HepG2 (cell line): Measurements from ENCODE around the gene THSD4. TPM values are rescaled to one million over a fixed set of nuclear protein-coding genes. Genes with fewer than 3 reads are reported as not detected.

Experiments
- ATAC-seq: fragments of 200-7000 bp; cut with Tn5 transposase; 3 replicates; pipeline ENCODE4 v1.9.1; 2020; ENCODE audit warnings: mild to moderate bottlenecking, moderate library complexity
- BruUV-seq: library from RNA; stranded (reverse); fragments of 400-500 nt; replicated peaks from 2 replicates; lab custom pipeline; 2021; lab: Mats Ljungman, UMichigan
- CTCF ChIA-PET: fragments of 300-600 bp; formaldehyde crosslinking; extraction: SDS; loops from one replicate; lab custom pipeline; 2021; ENCODE audit warnings: low total read pairs, inconsistent platforms, low intra/inter-chr PET ratio; lab: Yijun Ruan, JAX
- POLR2A ChIA-PET: fragments of 350-600 bp; sonication (Branson Sonifier 250); formaldehyde crosslinking; loops from one replicate; lab custom pipeline; 2020; ENCODE audit warnings: antibody characterized with exemption, inconsistent platforms; lab: Yijun Ruan, JAX
- DNase-seq: peaks from one replicate; pipeline ENCODE4 v3.0.0-alpha.2; 2015; ENCODE audit warnings: low spot score
- FAIRE-seq: peaks from 3 replicates; lab custom pipeline; 2011; peaks lifted over from hg19 to GRCh38; lab: Jason Lieb, UNC
- H2AFZ ChIP-seq: one replicate; pipeline ENCODE4 v1.6.1; 2011; ENCODE audit warnings: low read length, inconsistent platforms
- H3K27ac ChIP-seq: fragments of 300-600 bp; 3 replicates; pipeline ENCODE4 v1.8.0; 2011; ENCODE audit warnings: mixed run types, mild to moderate bottlenecking, mixed read lengths, low read length, inconsistent platforms; ENCODE audit not compliant: insufficient read depth; ENCODE audit errors: extremely low read length
- H3K27me3 ChIP-seq, 2 experiments: fragments of 200-600 bp in 1 of 2; 2 replicates in 1 of 2; 3 replicates in 1 of 2; pipeline versions ENCODE4 v1.6.0 to v1.8.0; 2011; ENCODE audit warnings: low read length in 2 of 2, mild to moderate bottlenecking in 2 of 2, moderate library complexity in 2 of 2, inconsistent platforms in 1 of 2; ENCODE audit not compliant: insufficient read depth in 2 of 2, control insufficient read depth in 1 of 2
- H3K36me3 ChIP-seq, 2 experiments: fragments of 200-600 bp in 1 of 2; replicated peaks in 1 of 2; 2 replicates in 1 of 2; 3 replicates in 1 of 2; pipeline versions ENCODE4 v1.5.1 to v1.8.0; 2011; ENCODE audit warnings: low read length in 2 of 2, inconsistent platforms in 1 of 2; ENCODE audit not compliant: insufficient read depth in 2 of 2, control insufficient read depth in 1 of 2
- H3K4me1 ChIP-seq: 2 replicates; pipeline ENCODE4 v1.5.1; 2012; ENCODE audit warnings: low read length, inconsistent platforms; ENCODE audit not compliant: insufficient read depth
- H3K4me2 ChIP-seq: 2 replicates; pipeline ENCODE4 v1.6.0; 2011; ENCODE audit warnings: low read depth, low read length, inconsistent platforms
- H3K4me3 ChIP-seq, 3 experiments: fragments of 200-600 bp in 1 of 3; sonication (generic), shearing (Covaris generic) in 1 of 3; replicated peaks in 1 of 3; 2 replicates each; pipeline ENCODE4 v1.5.1; 2011 to 2016; ENCODE audit warnings: low read length in 3 of 3, inconsistent platforms in 2 of 3, low read depth in 2 of 3, mild to moderate bottlenecking in 2 of 3, control low read depth in 1 of 3, mixed read lengths in 1 of 3; ENCODE audit not compliant: insufficient read depth in 1 of 3
- H3K79me2 ChIP-seq: one replicate; pipeline ENCODE4 v1.6.1; 2011; ENCODE audit warnings: low read length, inconsistent platforms; ENCODE audit not compliant: insufficient read depth
- H3K9ac ChIP-seq: 2 replicates; pipeline ENCODE4 v1.6.0; 2011; ENCODE audit warnings: mild to moderate bottlenecking, low read depth, low read length, inconsistent platforms; ENCODE audit not compliant: insufficient read depth
- H3K9me3 ChIP-seq: 2 replicates; pipeline ENCODE4 v1.5.1; 2012; ENCODE audit warnings: mild to moderate bottlenecking, low read length
- H4K20me1 ChIP-seq: 2 replicates; pipeline ENCODE4 v1.6.0; 2011; ENCODE audit warnings: inconsistent platforms, mild to moderate bottlenecking, low read length, moderate library complexity; ENCODE audit not compliant: insufficient read depth
- CREBL2 ChIP-seq: sonication (generic); formaldehyde crosslinking; IDR thresholded peaks from 2 replicates; pipeline ENCODE4 v1.8.1; 2023; ENCODE audit warnings: missing genetic modification reagents, mild to moderate bottlenecking, borderline replicate concordance
- GATAD1 ChIP-seq: IDR thresholded peaks from 2 replicates; pipeline ENCODE4 v1.6.1; 2016; ENCODE audit warnings: missing genetic modification reagents, missing compliant biosample characterization
- HNF4G ChIP-seq, 2 experiments: sonication (generic) in 1 of 2; formaldehyde crosslinking in 1 of 2; IDR thresholded peaks; 2 replicates each; pipeline versions ENCODE4 v1.4.0 to v1.6.1; 2011 to 2020; ENCODE audit warnings: borderline replicate concordance in 2 of 2, low read depth in 2 of 2, mild to moderate bottlenecking in 2 of 2, low read length in 1 of 2, missing genetic modification reagents in 1 of 2, moderate library complexity in 1 of 2
- HNRNPK ChIP-seq: fragments of 200-400 bp; formaldehyde crosslinking; IDR thresholded peaks from 2 replicates; pipeline ENCODE4 v1.6.1; 2018; ENCODE audit warnings: low read length, low read depth, moderate library complexity, mild to moderate bottlenecking; ENCODE audit not compliant: poor library complexity, severe bottlenecking
- LRRFIP1 ChIP-seq: sonication (generic); formaldehyde crosslinking; conservative IDR thresholded peaks from 2 replicates; pipeline ENCODE4 v1.4.0; 2020; ENCODE audit warnings: missing genetic modification reagents
- MEF2D ChIP-seq: sonication (generic); formaldehyde crosslinking; IDR thresholded peaks from 2 replicates; pipeline ENCODE4 v1.5.1; 2020; ENCODE audit warnings: mild to moderate bottlenecking, missing genetic modification reagents
- SNRNP70 ChIP-seq: fragments of 200-400 bp; formaldehyde crosslinking; IDR thresholded peaks from 2 replicates; pipeline ENCODE4 v1.6.1; 2017; ENCODE audit warnings: mild to moderate bottlenecking, low read depth, low read length, moderate library complexity
- TBX2 ChIP-seq: sonication (generic); formaldehyde crosslinking; IDR thresholded peaks from 2 replicates; pipeline ENCODE4 v1.5.0; 2020; ENCODE audit warnings: missing genetic modification reagents, mild to moderate bottlenecking, borderline replicate concordance
- THYN1 ChIP-seq: sonication (generic); formaldehyde crosslinking; IDR thresholded peaks from 2 replicates; pipeline ENCODE4 v1.8.1; 2023; ENCODE audit warnings: low read depth, mild to moderate bottlenecking, moderate library complexity, missing genetic modification reagents, borderline replicate concordance
- ZBTB3 ChIP-seq: sonication (generic); formaldehyde crosslinking; IDR thresholded peaks from 2 replicates; pipeline ENCODE4 v1.4.0; 2020; ENCODE audit warnings: low read depth, mild to moderate bottlenecking, moderate library complexity, missing genetic modification reagents, borderline replicate concordance
- ZMAT3 ChIP-seq: sonication (generic); formaldehyde crosslinking; conservative IDR thresholded peaks from 2 replicates; pipeline ENCODE4 v1.7.0; 2021; ENCODE audit warnings: missing genetic modification reagents
- ZMYM4 ChIP-seq: sonication (generic); formaldehyde crosslinking; IDR thresholded peaks from 2 replicates; pipeline ENCODE4 v1.8.1; 2023; ENCODE audit warnings: mild to moderate bottlenecking, missing genetic modification reagents
- ZNF281 ChIP-seq: sonication (generic); formaldehyde crosslinking; IDR thresholded peaks from 2 replicates; pipeline ENCODE4 v1.4.0; 2020; ENCODE audit warnings: missing genetic modification reagents, borderline replicate concordance
- ZNF3 ChIP-seq: IDR thresholded peaks from 2 replicates; pipeline ENCODE4 v1.7.0; 2017; ENCODE audit warnings: inconsistent platforms
- ZNF354B ChIP-seq: sonication (generic); formaldehyde crosslinking; IDR thresholded peaks from 2 replicates; pipeline ENCODE4 v1.8.0; 2022; ENCODE audit warnings: mild to moderate bottlenecking, missing genetic modification reagents
- ZNF550 ChIP-seq: sonication (generic); formaldehyde crosslinking; IDR thresholded peaks from 2 replicates; pipeline ENCODE4 v1.4.0; 2020; ENCODE audit warnings: mild to moderate bottlenecking, missing genetic modification reagents, borderline replicate concordance
- ZNF619 ChIP-seq: sonication (generic); formaldehyde crosslinking; IDR thresholded peaks from 2 replicates; pipeline ENCODE4 v1.4.0; 2020; ENCODE audit warnings: mild to moderate bottlenecking, missing genetic modification reagents
- ZNF713 ChIP-seq: sonication (generic); formaldehyde crosslinking; IDR thresholded peaks from 2 replicates; pipeline ENCODE4 v1.4.0; 2020; ENCODE audit warnings: mild to moderate bottlenecking, missing genetic modification reagents
- ZNF720 ChIP-seq: sonication (generic); formaldehyde crosslinking; IDR thresholded peaks from 2 replicates; pipeline ENCODE4 v1.4.0; 2020; ENCODE audit warnings: missing genetic modification reagents
- ZNF784 ChIP-seq: sonication (generic); formaldehyde crosslinking; IDR thresholded peaks from 2 replicates; pipeline ENCODE4 v1.5.1; 2020; ENCODE audit warnings: missing genetic modification reagents, mild to moderate bottlenecking, borderline replicate concordance
- WGBS: methylation state at CpG from one replicate; pipeline ENCODE4 v1.1.6; 2017; ENCODE audit warnings: low lambda C conversion rate; 5-methylcytosine and 5-hydroxymethylcytosine counted together
- in situ Hi-C: cut with HindIII; loops from 2 replicates; pipeline ENCODE4 v1.10.0; 2017; ENCODE audit warnings: low pct_unique_long_range_greater_than_20kb; ENCODE audit not compliant: extremely low pct_ligation_motif_present
- intact Hi-C: fragments of 100-400 bp; cut with micrococcal nuclease; formaldehyde crosslinking; loops from one replicate; pipeline ENCODE4 v1.10.0; 2022; ENCODE audit not compliant: unreplicated experiment
- polyA plus RNA-seq, 8 experiments: library from polyadenylated mRNA; depleted of rRNA in 3 of 8; stranded (reverse) in 7 of 8; unstranded in 1 of 8; fragments of >200 nt; fragmentation: Illumina TruSeq in 4 of 8; extraction: Trizol in 4 of 8; gene quantifications; 2 replicates each; pipeline versions ENCODE4 v1.2.1 to v1.2.3, GENCODE V29; 2011 to 2016; ENCODE audit warnings: low read depth in 4 of 8, missing spikeins in 1 of 8, mixed read lengths in 1 of 8; ENCODE audit not compliant: insufficient read depth in 1 of 8
- total RNA-seq, 5 experiments: library from RNA; depleted of rRNA; stranded (reverse); fragments of >200 nt; fragmentation: Illumina TruSeq; extraction: Trizol; gene quantifications; 2 replicates each; pipeline ENCODE4 v1.2.3, GENCODE V29; 2016; ENCODE audit warnings: low read depth in 1 of 5

Gene THSD4
- total and polyA plus RNA-seq, 2 of the 13 experiments (the other 11 are each of a cell fraction or from before 2014, with no cell fraction given): 0.07 to 0.21 TPM

- Histone ChIP-seq H3K9ac (no peak overlapping the region), H4K20me1 (no peaks in the 10 kb centered on the region), H3K36me3 (no peaks in the 10 kb centered on the region), H3K9me3 (no peaks in the 10 kb centered on the region), H3K27me3 (peaks cover 5 to 23% of the 10 kb centered on the region in 2 experiments; a peak in 3 of 5 replicates), H3K4me1 (no peaks in the 10 kb centered on the region), H3K27ac (no peak overlapping the region), H3K4me2 (no peak overlapping the region), H3K79me2 (no peaks in the 10 kb centered on the region), H3K4me3 (no peak overlapping the region), H2AFZ (no peak overlapping the region)
- intact Hi-C loops: no loop called here
- in situ Hi-C loops: no loop called here
- FAIRE-seq (no peak), ATAC-seq (no peak), DNase-seq (no peak)
- 30% methylated on average over 2 of the region's 8 CpGs for WGBS
- TF ChIP-seq MEF2D (CRISPR knock-in tag) (no peak), ZNF3 (CRISPR knock-in tag) (no peak), LRRFIP1 (CRISPR knock-in tag) (no peak), GATAD1 (CRISPR knock-in tag) (no peak), ZNF619 (no peak), ZNF281 (CRISPR knock-in tag) (no peak), CREBL2 (CRISPR knock-in tag) (no peak), SNRNP70 (no peak), HNRNPK (no peak), ZNF550 (CRISPR knock-in tag) (no peak), ZNF354B (CRISPR knock-in tag) (no peak), ZMAT3 (CRISPR knock-in tag) (no peak), TBX2 (CRISPR knock-in tag) (no peak), ZNF784 (no peak), ZNF720 (CRISPR knock-in tag) (no peak), ZNF713 (CRISPR knock-in tag) (no peak), ZMYM4 (CRISPR knock-in tag) (no peak), THYN1 (CRISPR knock-in tag) (no peak), HNF4G (IDR thresholded peaks at IDR 0.05; ENCODE audit: borderline replicate concordance, low read depth, low read length) (no peak), HNF4G (CRISPR knock-in tag; IDR thresholded peaks at IDR 0.05; ENCODE audit: borderline replicate concordance, low read depth) (no peak), ZBTB3 (CRISPR knock-in tag) (no peak)
- ChIA-PET POLR2A (no interaction called here), CTCF (no interaction called here)
- BruUV-seq: no TSS peak
These were observed 666.6 kb downstream of the THSD4 start for GRCh38 chr15:71781965-71782265.
